ENCODE results near the gene GMEB2. TPM values are rescaled to one million over a fixed set of nuclear protein-coding genes. Genes with fewer than 3 reads are reported as not detected.

GMEB2 gene
- total RNA-seq, 1 experiment from 2014 or later, result 14.3 TPM

- H3K79me2 ChIP-seq (ENCODE audit: insufficient read depth, low read length), result no peaks in the 10 kb centered on the region
- no peak overlapping the region for H3K27ac Mint-ChIP-seq
- H3K4me1 ChIP-seq (ENCODE audit: insufficient read depth, low read length), result no peaks in the 10 kb centered on the region
- no peak overlapping the region for H2BK5ac ChIP-seq (ENCODE audit: insufficient read length, low read length)
- H4K8ac ChIP-seq (replicated peaks; ENCODE audit: insufficient read length, low read depth, low read length), result no peak overlapping the region
- H3K27me3 Mint-ChIP-seq (ENCODE audit: low read depth), result no peaks in the 10 kb centered on the region
- H4K20me1 ChIP-seq (ENCODE audit: control insufficient read depth, insufficient read depth, insufficient read length), result no peaks in the 10 kb centered on the region
- H3K4me1 Mint-ChIP-seq, result peaks cover 5% of the 10 kb centered on the region in 2 experiments; a peak in 3 of 4 replicates
- H2BK20ac ChIP-seq (ENCODE audit: low read depth, low read length, poor library complexity, severe bottlenecking), result no peak overlapping the region
- H3K18ac ChIP-seq (ENCODE audit: insufficient read length, low read depth, low read length), result no peak overlapping the region
- no peak overlapping the region for H2AFZ ChIP-seq (ENCODE audit: low read length)
- H3K56ac ChIP-seq (ENCODE audit: insufficient read length, low read depth, low read length), result no peak overlapping the region
- H3K36me3 Mint-ChIP-seq (ENCODE audit: insufficient read depth in 1 of 3, low read depth in 3 of 3), result no peaks in the 10 kb centered on the region
- no peak overlapping the region for H2AK5ac ChIP-seq (ENCODE audit: insufficient read length, low read length)
- H3K4me2 ChIP-seq (ENCODE audit: insufficient read depth, insufficient read length, low read length), result no peak overlapping the region
- no peak overlapping the region for H3K9ac ChIP-seq (ENCODE audit: extremely low read depth, insufficient read length, low read length)
- H3K9me3 Mint-ChIP-seq, result no peaks in the 10 kb centered on the region
- no peak overlapping the region for H4K91ac ChIP-seq (ENCODE audit: insufficient read length, low read depth, low read length)
- H3K14ac ChIP-seq (ENCODE audit: insufficient read depth, low read length), result no peak overlapping the region; the same call in 1 of the 2 replicates
- no peak overlapping the region for H2BK120ac ChIP-seq (ENCODE audit: low read depth, low read length, poor library complexity, severe bottlenecking)
- no peak overlapping the region for H3T11ph ChIP-seq (ENCODE audit: low read length)
- no peak overlapping the region for H3K4me3 Mint-ChIP-seq
- DNase-seq, result no peak
- no peak overlapping the region for H2BK12ac ChIP-seq (ENCODE audit: insufficient read length, low read depth, low read length)
- H2BK15ac ChIP-seq (ENCODE audit: low read depth, low read length), result no peak overlapping the region
- no peak overlapping the region for H3K27ac ChIP-seq (ENCODE audit: insufficient read length, low read depth, low read length)
- no peaks in the 10 kb centered on the region for H3K9me3 ChIP-seq (ENCODE audit: control insufficient read depth, low read depth, low read length)
- H4K5ac ChIP-seq (ENCODE audit: insufficient read length, low read depth, low read length), result no peak overlapping the region
- no peak overlapping the region for H3K23ac ChIP-seq (ENCODE audit: insufficient read length, low read depth, low read length)
- no peaks in the 10 kb centered on the region for H3K23me2 ChIP-seq (ENCODE audit: insufficient read length, low read depth, low read length, poor library complexity, severe bottlenecking)
- no peaks in the 10 kb centered on the region for H3K79me1 ChIP-seq (ENCODE audit: insufficient read depth, low read depth, low read length, poor library complexity, severe bottlenecking)
- no peak for TF ChIP-seq CTCF (conservative IDR thresholded peaks at IDR 0.05)
- H3K4ac ChIP-seq (ENCODE audit: low read depth, low read length), result no peak overlapping the region
- H3K27me3 ChIP-seq (ENCODE audit: insufficient read depth, low read length), result no peaks in the 10 kb centered on the region
- no CpG with 5 or more reads among the region's 28 CpGs for WGBS (ENCODE audit: extremely low coverage, insufficient read length, low lambda C conversion rate)
These were observed 85.5 kb downstream of the GMEB2 start for GRCh38 chr20:63541371-63541770.
